H9 (cell line): Measurements from ENCODE around the gene COA7. TPM values are rescaled to one million over a fixed set of nuclear protein-coding genes. Genes with fewer than 3 reads are reported as not detected.
A peak's percentile ranks its signal among the peaks of the same experiment; 100 is the strongest.

ENCODE experiments used
- DNase-seq: peaks from one replicate; pipeline ENCODE4 v3.0.0-alpha.2; 2017
- H2AFZ ChIP-seq: one replicate; pipeline ENCODE4 v1.6.1; 2013; ENCODE audit warnings: mild to moderate bottlenecking, low read length, control low read depth, moderate library complexity
- H2AK5ac ChIP-seq: 2 replicates; pipeline ENCODE4 v1.6.1; 2013; ENCODE audit warnings: low read length, control low read depth, mixed read lengths; ENCODE audit not compliant: insufficient read length
- H2BK120ac ChIP-seq: one replicate; pipeline ENCODE4 v1.6.1; 2013; ENCODE audit warnings: low read depth, mild to moderate bottlenecking, low read length, control low read depth, inconsistent platforms; ENCODE audit not compliant: poor library complexity, severe bottlenecking
- H2BK12ac ChIP-seq: 2 replicates; pipeline ENCODE4 v1.6.1; 2013; ENCODE audit warnings: low read length, control low read depth, mixed read lengths, low read depth; ENCODE audit not compliant: insufficient read length
- H2BK15ac ChIP-seq: 2 replicates; pipeline ENCODE4 v1.6.1; 2013; ENCODE audit warnings: low read depth, low read length, control low read depth
- H2BK20ac ChIP-seq: one replicate; pipeline ENCODE4 v1.6.1; 2013; ENCODE audit warnings: low read depth, mild to moderate bottlenecking, low read length, control low read depth, inconsistent platforms; ENCODE audit not compliant: poor library complexity, severe bottlenecking
- H2BK5ac ChIP-seq: 2 replicates; pipeline ENCODE4 v1.6.1; 2013; ENCODE audit warnings: low read length, control low read depth, mixed read lengths; ENCODE audit not compliant: insufficient read length
- H3K14ac ChIP-seq: 2 replicates; pipeline ENCODE4 v1.6.1; 2013; ENCODE audit warnings: low read length, control low read depth; ENCODE audit not compliant: insufficient read depth
- H3K18ac ChIP-seq: 2 replicates; pipeline ENCODE4 v1.6.1; 2013; ENCODE audit warnings: low read depth, mild to moderate bottlenecking, mixed read lengths, low read length, control low read depth; ENCODE audit not compliant: insufficient read length
- H3K23ac ChIP-seq: 2 replicates; pipeline ENCODE4 v1.6.1; 2013; ENCODE audit warnings: low read length, control low read depth, mixed read lengths, low read depth; ENCODE audit not compliant: insufficient read length
- H3K23me2 ChIP-seq: 2 replicates; pipeline ENCODE4 v1.6.1; 2013; ENCODE audit warnings: low read depth, mild to moderate bottlenecking, mixed read lengths, low read length, control low read depth; ENCODE audit not compliant: insufficient read length, poor library complexity, severe bottlenecking
- H3K27ac ChIP-seq: 2 replicates; pipeline ENCODE4 v1.5.1; 2013; ENCODE audit warnings: low read length, control low read depth, mixed read lengths, low read depth; ENCODE audit not compliant: insufficient read length
- H3K27me3 ChIP-seq: 2 replicates; pipeline ENCODE4 v1.6.1; 2013; ENCODE audit warnings: low read length, control low read depth, inconsistent platforms; ENCODE audit not compliant: insufficient read depth
- H3K4ac ChIP-seq: 2 replicates; pipeline ENCODE4 v1.6.1; 2013; ENCODE audit warnings: low read depth, mild to moderate bottlenecking, control low read depth, inconsistent platforms, low read length, moderate library complexity
- H3K4me1 ChIP-seq: 2 replicates; pipeline ENCODE4 v1.6.1; 2013; ENCODE audit warnings: low read length, control low read depth, inconsistent platforms; ENCODE audit not compliant: insufficient read depth
- H3K4me2 ChIP-seq: 2 replicates; pipeline ENCODE4 v1.6.1; 2013; ENCODE audit warnings: low read length, control low read depth, mixed read lengths; ENCODE audit not compliant: insufficient read length, insufficient read depth
- H3K56ac ChIP-seq: 2 replicates; pipeline ENCODE4 v1.6.1; 2013; ENCODE audit warnings: low read depth, mild to moderate bottlenecking, mixed read lengths, low read length, control low read depth; ENCODE audit not compliant: insufficient read length
- H3K79me1 ChIP-seq: 2 replicates; pipeline ENCODE4 v1.6.1; 2013; ENCODE audit warnings: low read depth, mild to moderate bottlenecking, moderate library complexity, low read length, control low read depth, inconsistent platforms; ENCODE audit not compliant: insufficient read depth, poor library complexity, severe bottlenecking
- H3K79me2 ChIP-seq: 2 replicates; pipeline ENCODE4 v1.6.1; 2013; ENCODE audit warnings: low read length, control low read depth, inconsistent platforms; ENCODE audit not compliant: insufficient read depth
- H3K9ac ChIP-seq: 2 replicates; pipeline ENCODE4 v1.6.1; 2013; ENCODE audit warnings: low read length, control low read depth, mixed read lengths; ENCODE audit not compliant: insufficient read length; ENCODE audit errors: extremely low read depth
- H3K9me3 ChIP-seq: one replicate; pipeline ENCODE4 v1.6.1; 2013; ENCODE audit warnings: low read depth, low read length, inconsistent platforms; ENCODE audit not compliant: control insufficient read depth
- H3T11ph ChIP-seq: one replicate; pipeline ENCODE4 v1.6.1; 2013; ENCODE audit warnings: mild to moderate bottlenecking, low read length, control low read depth, inconsistent platforms
- H4K20me1 ChIP-seq: one replicate; pipeline ENCODE4 v1.6.1; 2013; ENCODE audit not compliant: control insufficient read depth, insufficient read length, insufficient read depth
- H4K5ac ChIP-seq: 2 replicates; pipeline ENCODE4 v1.6.1; 2013; ENCODE audit warnings: low read depth, mild to moderate bottlenecking, mixed read lengths, low read length, control low read depth; ENCODE audit not compliant: insufficient read length
- H4K8ac ChIP-seq: replicated peaks from 2 replicates; pipeline ENCODE4 v1.6.1; 2013; ENCODE audit warnings: low read length, control low read depth, mixed read lengths, low read depth; ENCODE audit not compliant: insufficient read length
- H4K91ac ChIP-seq: 2 replicates; pipeline ENCODE4 v1.6.1; 2013; ENCODE audit warnings: low read depth, mild to moderate bottlenecking, moderate library complexity, mixed read lengths, low read length, control low read depth; ENCODE audit not compliant: insufficient read length
- H3K27ac Mint-ChIP-seq, 3 experiments: 2 replicates in 2 of 3; 3 replicates in 1 of 3; pipeline ENCODE4 v1.8.0; 2020 to 2021; ENCODE audit warnings: mixed read lengths in 3 of 3, mild to moderate bottlenecking in 1 of 3, moderate library complexity in 1 of 3
- H3K27me3 Mint-ChIP-seq: 2 replicates; pipeline ENCODE4 v1.8.0; 2021; ENCODE audit warnings: low read depth, mild to moderate bottlenecking, moderate library complexity, mixed read lengths
- H3K36me3 Mint-ChIP-seq, 3 experiments: 2 replicates in 2 of 3; 3 replicates in 1 of 3; pipeline ENCODE4 v1.8.0; 2020 to 2021; ENCODE audit warnings: low read depth in 3 of 3, mixed read lengths in 3 of 3; ENCODE audit not compliant: insufficient read depth in 1 of 3
- H3K4me1 Mint-ChIP-seq, 2 experiments: 2 replicates each; pipeline ENCODE4 v1.8.0; 2020; ENCODE audit warnings: mixed read lengths in 2 of 2
- H3K4me3 Mint-ChIP-seq, 2 experiments: 2 replicates in 1 of 2; 3 replicates in 1 of 2; pipeline ENCODE4 v1.8.0; 2020 to 2021; ENCODE audit warnings: mild to moderate bottlenecking in 2 of 2, mixed read lengths in 2 of 2, moderate library complexity in 1 of 2
- H3K9me3 Mint-ChIP-seq, 2 experiments: 2 replicates in 1 of 2; 3 replicates in 1 of 2; pipeline ENCODE4 v1.8.0; 2020; ENCODE audit warnings: mild to moderate bottlenecking in 2 of 2, mixed read lengths in 2 of 2, moderate library complexity in 1 of 2
- WGBS: extraction: QIAGEN DNeasy Blood & Tissue Kit; methylation state at CpG from one replicate; pipeline ENCODE4 v1.1.7; 2013; ENCODE audit warnings: missing lambda C conversion rate, low lambda C conversion rate, mixed read lengths; ENCODE audit not compliant: insufficient read length; ENCODE audit errors: extremely low coverage; 5-methylcytosine and 5-hydroxymethylcytosine counted together
- long read RNA-seq: library from polyadenylated mRNA; unstranded; transcript quantifications from one replicate; pipeline ENCODE4 v2.0.0, GENCODE V29; 2020
- total RNA-seq: library from RNA; stranded (reverse); gene quantifications from 2 replicates; pipeline ENCODE4 v1.2.1, GENCODE V29; 2021
- TF ChIP-seq, protein P1 (sequence below): fragments of 200-600 bp; sonication (generic); conservative IDR thresholded peaks from 3 replicates; pipeline ENCODE4 v1.8.0; 2021; ENCODE audit warnings: antibody characterized with exemption, mild to moderate bottlenecking

The COA7 gene
- 69.1 and 70.3 TPM in 2 replicates for total RNA-seq
- long read RNA-seq, full-length matches to known transcripts: 416 of 427 reads
- long read RNA-seq, partial matches to known transcripts: 5 of 427 reads
- long read RNA-seq, other reads (novel, unspliced or antisense): 6 of 427 reads

DNA sequence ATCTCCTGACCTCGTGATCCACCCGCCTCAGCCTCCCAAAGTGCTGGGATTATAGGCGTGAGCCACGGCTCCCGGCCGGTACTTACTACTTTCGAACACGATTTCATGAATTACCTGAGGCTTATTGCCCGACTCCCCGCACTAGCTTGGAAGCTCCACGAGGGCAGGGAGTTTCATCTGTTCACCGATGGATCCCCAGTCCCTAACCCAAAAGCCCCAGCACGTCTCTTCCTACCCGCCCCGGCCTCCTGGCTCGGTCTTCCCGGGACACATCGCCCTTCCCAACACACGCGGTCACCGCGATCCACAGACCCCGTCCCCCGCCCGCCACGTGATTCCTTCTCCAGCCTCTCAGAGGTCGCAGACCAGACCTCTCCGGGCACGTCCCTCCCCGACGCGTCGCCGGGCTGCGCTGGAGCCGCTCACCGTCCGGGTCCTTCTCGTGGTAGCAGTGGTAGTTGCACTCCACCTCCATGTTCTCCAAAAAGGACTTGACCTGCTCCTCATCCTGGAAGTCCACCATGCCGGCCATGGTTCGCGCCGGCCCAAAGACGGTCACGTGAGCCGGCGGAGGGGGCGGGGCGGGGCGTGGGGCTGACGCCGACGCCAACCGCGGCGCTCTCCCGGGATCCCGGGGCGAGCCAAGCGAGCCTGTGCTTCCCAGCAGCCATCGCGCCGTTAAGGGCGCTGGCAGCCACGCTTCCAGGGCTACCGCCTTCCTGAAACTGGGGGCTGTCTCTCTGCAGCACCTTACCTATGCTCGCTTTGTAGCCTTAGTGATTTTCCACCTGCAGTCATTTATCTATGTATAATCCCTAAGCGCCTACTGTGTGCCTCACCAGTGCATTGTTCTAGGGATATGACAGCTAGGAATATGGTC, at the start of gene COA7:
COA7 (minus strand) TSS at position 553 of the 880 bp plus-strand sequence; CDS start at position 532, 21 bp downstream.
- no peak within 1 kb of the TSS for H3T11ph ChIP-seq
- TF ChIP-seq, protein P1, sequence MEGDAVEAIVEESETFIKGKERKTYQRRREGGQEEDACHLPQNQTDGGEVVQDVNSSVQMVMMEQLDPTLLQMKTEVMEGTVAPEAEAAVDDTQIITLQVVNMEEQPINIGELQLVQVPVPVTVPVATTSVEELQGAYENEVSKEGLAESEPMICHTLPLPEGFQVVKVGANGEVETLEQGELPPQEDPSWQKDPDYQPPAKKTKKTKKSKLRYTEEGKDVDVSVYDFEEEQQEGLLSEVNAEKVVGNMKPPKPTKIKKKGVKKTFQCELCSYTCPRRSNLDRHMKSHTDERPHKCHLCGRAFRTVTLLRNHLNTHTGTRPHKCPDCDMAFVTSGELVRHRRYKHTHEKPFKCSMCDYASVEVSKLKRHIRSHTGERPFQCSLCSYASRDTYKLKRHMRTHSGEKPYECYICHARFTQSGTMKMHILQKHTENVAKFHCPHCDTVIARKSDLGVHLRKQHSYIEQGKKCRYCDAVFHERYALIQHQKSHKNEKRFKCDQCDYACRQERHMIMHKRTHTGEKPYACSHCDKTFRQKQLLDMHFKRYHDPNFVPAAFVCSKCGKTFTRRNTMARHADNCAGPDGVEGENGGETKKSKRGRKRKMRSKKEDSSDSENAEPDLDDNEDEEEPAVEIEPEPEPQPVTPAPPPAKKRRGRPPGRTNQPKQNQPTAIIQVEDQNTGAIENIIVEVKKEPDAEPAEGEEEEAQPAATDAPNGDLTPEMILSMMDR: no peak
- WGBS: no CpG with 5 or more reads among the region's 68 CpGs

More for the DNA sequence above, at the start of gene COA7:
- peak within 1 kb of the TSS; percentile 86 for H3K14ac ChIP-seq
- H4K8ac ChIP-seq: no peak within 1 kb of the TSS
- peaks cover 3% of the 10 kb centered on the region; the same call in 1 of the 2 replicates for H3K27me3 Mint-ChIP-seq
- peak within 1 kb of the TSS; percentile 50 to 98 (median 91); a peak in 6 of 7 replicates for H3K27ac Mint-ChIP-seq
- H3K27ac ChIP-seq: no peak within 1 kb of the TSS
- H3K4me1 ChIP-seq: no peaks in the 10 kb centered on the region
- H3K36me3 Mint-ChIP-seq: peaks cover 6 to 28% (median 27%) of the 10 kb centered on the region in 3 experiments; a peak in 6 of 7 replicates
- peak; percentile 85 for DNase-seq
- H2AFZ ChIP-seq: no peak within 1 kb of the TSS
- H2BK20ac ChIP-seq: no peak within 1 kb of the TSS
- peak within 1 kb of the TSS; percentile 9 for H4K5ac ChIP-seq
- H2BK15ac ChIP-seq: no peak within 1 kb of the TSS
- no peak within 1 kb of the TSS for H2BK12ac ChIP-seq
- H3K9me3 Mint-ChIP-seq: no peaks in the 10 kb centered on the region; a peak in 1 of 5 replicates
- H3K56ac ChIP-seq: no peak within 1 kb of the TSS
- H3K4ac ChIP-seq: no peak within 1 kb of the TSS; the same call in 1 of the 2 replicates
- H3K23me2 ChIP-seq: peaks cover 10% of the 10 kb centered on the region
- H3K27me3 ChIP-seq: no peaks in the 10 kb centered on the region
- no peak within 1 kb of the TSS for H2AK5ac ChIP-seq
- no peak within 1 kb of the TSS for H3K23ac ChIP-seq
- H3K18ac ChIP-seq: peak within 1 kb of the TSS; percentile 98
- peak within 1 kb of the TSS; percentile 93 for H3K4me3 Mint-ChIP-seq
- H2BK5ac ChIP-seq: no peak within 1 kb of the TSS
- H4K91ac ChIP-seq: no peak within 1 kb of the TSS
- H3K4me2 ChIP-seq: peak within 1 kb of the TSS; percentile 58
- peak within 1 kb of the TSS; percentile 84 for H3K9ac ChIP-seq
- H3K9me3 ChIP-seq: no peaks in the 10 kb centered on the region
- peaks cover 14 to 17% of the 10 kb centered on the region in 2 experiments for H3K4me1 Mint-ChIP-seq
- no peak within 1 kb of the TSS for H2BK120ac ChIP-seq
- no peaks in the 10 kb centered on the region for H4K20me1 ChIP-seq
- peaks cover 15% of the 10 kb centered on the region; the same call in 1 of the 2 replicates for H3K79me2 ChIP-seq
- H3K79me1 ChIP-seq: no peaks in the 10 kb centered on the region
